CD4-positive, alpha-beta T cell treated with Interleukin-17A for 4 hours (primary cell): ENCODE measurements around the gene HAO1.

Source experiments
- DNase-seq: peaks from one replicate; pipeline ENCODE4 v3.0.0-alpha.2; 2020; ENCODE audit warnings: mixed read lengths

HAO1 gene

DNA sequence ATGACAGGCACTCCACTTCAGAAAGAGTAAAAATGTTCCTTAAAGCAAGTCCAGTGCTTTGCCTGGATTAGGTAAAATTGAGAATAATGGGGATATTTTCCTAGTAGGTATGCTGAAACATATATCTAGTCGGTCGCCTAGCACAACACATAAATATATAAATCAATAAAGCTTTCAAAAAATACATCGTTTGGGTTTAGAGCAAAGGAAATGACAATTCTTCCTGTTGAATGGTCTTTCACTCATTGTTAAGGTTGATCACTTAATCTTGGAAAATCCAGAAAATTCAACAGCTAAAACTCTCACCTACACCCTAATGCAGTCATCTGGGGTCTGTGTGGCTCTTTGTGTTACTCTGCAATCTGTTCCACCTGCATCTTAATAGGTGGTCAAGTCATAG, 13.9 kb downstream of the HAO1 start:
- no peak for DNase-seq

DNA sequence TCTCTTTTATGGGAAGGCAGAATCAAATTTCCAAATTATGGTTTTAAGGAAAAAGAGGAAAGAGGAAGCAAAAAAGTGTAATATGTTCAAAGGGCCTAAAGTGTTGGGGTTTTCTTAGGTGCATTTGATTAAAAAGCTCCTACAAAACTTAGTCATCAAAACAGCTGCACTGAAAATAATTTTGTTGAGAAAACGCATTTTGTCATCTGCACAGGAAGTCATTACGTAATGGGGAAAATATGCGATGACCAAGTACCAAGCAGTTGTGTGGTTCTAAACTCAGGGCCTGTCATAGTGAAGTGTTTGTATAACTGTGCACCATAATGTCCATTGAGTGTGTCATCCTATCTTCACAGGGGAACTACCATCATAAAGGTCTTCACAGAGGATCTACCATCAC, 15.6 kb downstream of the HAO1 start:
- no peak for DNase-seq

DNA sequence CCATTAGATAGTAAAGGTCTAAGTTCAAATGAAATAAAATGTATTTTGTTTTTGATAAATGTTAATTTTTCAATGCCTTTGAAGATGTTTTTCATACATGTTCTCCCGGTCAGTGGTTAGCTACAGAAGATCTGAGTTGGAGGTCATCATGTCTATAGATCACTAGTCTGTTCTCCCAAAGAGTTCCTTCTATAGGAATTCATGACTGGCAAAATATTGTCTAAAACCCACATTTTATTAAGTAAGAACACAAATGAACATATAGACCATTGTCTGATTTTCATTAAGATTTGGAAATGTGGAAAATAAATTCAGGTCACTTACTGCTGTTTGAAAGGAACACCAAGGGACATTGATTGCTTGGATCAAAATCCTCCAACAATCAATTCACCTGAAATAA, 23.6 kb downstream of the HAO1 start:
- no peak for DNase-seq

DNA sequence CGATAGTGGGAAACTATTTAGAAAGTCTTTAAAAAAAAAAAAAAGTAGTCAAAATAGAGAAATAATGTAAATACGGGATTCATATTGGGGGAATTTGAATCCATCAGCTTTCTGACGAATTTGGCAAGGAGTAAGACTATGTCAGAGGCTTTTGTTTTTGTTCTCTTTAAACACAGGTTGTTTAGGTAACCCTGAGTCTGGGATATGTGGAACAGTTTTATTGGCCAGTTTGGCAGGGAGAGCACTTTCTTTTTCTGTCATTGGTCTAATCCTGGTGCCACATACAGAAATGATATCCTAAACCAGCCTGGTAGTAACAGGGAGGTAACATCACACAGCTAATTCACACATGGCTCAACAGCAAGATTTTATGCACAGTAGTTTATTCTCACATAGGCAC, 27.7 kb downstream of the HAO1 start:
- no peak for DNase-seq

DNA sequence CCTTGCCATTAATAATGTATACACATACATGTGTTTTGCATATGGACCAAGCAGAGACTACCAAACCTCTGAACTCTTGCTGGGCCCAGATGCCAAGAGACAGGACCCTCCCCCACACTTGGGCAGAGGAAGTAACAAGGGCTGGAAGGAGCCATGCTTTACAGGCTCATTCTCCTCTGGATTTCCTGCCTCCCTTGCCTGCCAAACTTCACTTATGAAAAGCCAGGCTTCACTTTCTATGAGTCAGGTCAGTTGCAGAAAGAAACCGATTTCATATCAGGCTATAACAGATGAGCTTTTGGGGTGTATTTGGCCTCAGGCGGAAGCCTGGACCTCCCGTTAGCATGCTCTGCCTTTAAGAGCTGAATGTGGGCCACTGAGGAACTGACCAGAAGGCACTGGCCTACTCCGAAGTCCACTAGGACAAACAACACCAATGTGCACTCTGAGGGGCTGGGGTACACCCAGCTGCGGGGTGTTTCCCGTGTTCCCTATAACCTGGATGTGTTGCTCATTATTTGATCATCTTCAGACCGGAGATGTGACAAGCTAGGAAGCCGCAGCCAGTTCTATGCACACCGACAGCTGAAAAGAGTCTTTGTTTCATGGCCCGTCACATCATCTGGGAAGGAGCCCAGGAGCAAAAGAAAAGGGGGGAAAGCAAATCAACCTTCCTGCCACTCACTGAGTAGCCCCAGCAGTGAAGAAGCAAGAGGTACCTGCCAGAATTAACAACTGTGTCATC, 28.5 kb downstream of the HAO1 start:
- no peak for DNase-seq

DNA sequence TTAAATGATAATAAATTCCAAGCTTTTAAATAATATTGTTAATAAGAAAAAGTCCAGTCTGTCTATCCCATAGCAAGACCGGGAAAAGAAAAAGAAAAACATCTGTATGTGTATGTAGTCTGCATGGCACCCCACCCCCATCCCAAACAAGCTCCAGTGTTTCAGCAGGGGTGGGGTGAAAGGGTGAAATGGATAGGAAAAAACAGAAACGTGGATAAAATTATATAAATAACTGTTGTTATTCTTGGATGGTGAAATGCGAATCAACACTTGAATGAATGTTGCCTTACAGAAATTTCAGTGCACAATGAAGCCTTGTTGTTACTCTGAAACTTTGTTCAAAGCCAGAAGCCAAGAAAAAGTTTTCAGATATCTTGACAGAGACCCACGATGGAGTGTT, 31.4 kb downstream of the HAO1 start:
- no peak for DNase-seq

DNA sequence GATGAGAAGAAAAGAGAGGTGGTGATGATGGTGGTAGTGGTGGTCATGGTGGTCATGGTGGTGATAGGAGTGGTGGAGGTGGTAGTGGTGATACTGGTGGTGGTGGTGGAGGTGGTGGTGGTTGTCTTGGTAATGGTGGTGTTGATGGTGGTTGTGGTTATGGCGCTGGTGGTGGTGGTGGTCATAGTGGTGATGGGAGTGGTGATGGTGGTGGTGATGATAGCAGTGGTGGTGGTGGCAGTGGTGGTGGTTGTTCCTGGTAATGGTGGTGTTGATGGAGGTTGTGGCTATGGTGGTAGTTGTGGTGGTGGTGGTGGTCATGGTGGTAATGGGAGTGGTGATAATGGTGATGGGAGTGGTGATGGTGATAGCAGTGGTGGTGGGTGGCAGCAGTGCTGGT, 36.8 kb downstream of the HAO1 start:
- no peak for DNase-seq

DNA sequence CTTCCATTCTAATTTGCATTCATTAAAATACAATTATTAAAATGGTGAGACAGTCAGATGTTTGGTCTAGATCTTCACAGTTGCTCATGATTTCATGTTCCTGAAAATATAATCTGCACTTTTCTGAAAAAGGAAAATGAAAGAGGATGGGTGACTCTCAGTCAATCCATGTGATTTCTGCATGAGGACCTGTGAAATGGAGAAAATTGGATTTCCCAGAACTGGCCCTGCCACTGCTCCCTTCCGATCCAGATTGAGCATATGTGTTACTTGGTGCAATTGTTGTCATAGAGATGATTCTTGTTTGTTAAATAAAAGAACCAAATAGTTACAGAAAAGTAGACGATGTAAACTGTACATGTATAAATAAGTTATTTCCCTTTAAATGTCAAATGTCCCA, 37.4 kb downstream of the HAO1 start:
- DNase-seq: no peak

DNA sequence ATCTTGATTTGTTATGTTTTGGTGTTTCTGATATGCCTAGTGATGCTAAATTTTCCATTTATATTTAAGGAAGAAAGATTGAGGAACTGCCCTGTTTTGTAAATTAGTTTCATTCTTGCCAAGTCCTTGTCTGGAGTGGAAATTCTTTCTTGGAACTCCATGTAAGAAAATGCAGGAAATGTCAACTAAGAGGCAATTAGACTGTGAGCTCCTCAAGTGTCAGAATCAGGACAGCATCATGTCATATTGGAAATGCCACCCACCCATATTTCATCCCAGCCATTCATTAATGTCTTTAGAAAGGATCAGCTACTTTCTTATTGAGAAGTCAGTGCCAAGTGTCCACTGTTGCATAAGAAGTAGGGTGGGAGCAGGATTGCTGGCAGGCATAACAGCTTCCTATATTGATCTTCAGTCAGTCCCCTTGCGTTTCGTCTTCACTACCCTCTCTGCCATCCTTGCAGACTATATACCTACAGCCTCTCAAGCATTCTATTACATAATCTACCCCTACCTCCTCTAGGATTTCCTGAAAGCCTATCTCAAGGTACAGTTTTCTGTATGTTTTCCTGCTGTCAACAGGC, 42.4 kb downstream of the HAO1 start:
- no peak for DNase-seq

DNA sequence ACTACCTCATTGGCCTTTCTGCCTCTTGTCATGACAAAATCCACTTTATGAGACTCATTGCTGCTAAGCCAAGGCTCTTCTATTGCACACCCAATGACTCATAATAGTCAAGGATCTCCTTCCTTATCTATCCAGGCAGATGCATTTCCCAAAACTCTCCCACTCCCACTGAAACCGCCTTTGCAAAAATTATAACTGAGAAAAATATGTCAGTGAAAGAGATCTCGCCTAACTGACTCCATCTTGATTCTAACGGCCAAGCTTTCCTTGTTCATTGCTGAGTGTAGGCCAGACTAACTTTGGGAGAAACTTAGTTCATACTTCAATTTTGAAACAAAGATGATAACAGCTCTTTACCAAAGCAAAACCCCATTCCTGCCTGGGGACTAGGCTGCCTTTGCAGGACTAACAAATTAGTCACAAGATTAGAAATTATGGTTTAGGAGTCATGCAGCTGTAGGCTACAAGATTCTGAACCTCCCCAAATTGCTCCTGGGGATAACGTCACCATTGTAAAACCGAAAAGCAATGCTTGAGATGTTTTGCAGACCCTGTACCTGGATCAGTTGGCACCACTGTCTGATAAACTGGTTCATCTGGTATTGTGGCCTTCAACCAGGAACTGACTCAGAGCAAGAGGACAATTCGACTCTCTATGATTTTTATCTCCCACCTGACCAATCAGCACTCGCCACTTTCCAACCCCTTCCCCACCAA, 47.1 kb downstream of the HAO1 start:
- DNase-seq: no peak

DNA sequence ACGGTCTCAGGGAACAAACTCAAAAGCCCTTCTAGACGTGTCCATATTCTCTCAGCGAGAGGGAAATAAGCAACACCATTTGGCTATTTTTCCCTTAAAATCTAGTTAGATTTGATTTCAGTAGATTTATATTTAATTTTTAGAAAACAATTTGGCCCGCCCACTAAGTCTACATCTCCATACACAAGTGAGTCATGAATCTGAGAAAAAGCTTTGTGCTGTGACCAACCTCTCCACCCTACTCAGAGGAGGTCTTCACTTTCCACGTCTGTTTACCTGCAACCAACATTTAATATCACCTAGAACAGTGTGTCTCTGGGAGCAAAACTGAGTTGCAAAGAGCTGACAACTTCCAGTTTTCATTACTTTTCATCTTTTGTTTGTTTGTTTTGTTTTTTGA, 48.6 kb downstream of the HAO1 start:
- no peak for DNase-seq

DNA sequence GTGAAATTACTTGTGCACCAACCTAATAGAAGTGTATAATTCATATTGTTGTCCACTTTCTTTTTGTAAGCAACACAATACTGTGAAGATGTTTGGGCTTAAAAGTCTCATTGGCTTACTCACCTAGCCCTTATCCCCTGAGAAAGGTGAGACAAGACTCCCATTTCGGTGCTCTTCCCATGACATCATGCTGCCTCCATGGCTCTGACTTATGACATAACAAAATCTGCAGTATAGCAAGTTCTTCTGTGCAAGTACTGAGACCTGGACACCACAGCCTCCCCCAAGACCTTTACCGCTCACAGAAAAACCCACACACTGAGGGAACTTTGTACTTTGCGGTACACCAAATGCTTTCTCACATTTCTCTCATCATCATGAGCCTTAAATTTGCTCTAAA, 50.5 kb downstream of the HAO1 start:
- DNase-seq: no peak

DNA sequence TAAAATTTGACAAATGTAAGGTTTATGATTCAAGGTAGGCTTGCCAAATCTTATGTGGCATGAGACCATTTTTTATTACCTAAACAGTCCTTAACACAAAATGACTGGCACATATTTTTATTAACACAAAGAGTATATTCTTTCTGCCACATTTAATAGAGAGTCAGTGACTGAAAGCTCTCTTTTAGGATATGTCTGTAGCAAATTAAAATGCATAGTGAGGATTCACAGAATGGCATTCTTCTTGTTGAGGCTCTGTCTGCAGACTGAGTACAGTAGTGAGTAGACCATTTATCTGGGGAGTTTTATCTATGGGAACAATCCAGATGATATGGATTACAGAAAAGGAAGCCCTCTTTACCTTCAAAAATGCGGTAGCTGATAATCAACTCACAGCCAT, 56.5 kb downstream of the HAO1 start:
- no peak for DNase-seq

DNA sequence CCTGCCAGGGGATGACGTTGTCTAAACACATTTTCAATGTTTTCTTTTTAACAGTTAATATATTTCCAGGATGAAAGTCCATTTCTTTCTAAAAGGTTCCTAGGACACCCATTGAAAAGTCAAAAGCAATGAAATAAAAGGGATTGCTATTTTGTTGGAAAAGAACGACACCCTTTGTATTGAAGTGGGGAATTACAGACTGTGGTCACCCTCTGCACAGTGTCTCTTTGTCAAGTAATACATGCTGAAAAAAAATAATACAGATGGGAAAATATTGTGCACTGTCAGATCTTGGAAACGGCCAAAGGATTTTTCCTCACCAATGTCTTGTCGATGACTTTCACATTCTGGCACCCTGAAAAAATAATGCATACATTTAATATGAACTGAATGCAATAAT, 56.9 kb downstream of the HAO1 start:
- DNase-seq: no peak

DNA sequence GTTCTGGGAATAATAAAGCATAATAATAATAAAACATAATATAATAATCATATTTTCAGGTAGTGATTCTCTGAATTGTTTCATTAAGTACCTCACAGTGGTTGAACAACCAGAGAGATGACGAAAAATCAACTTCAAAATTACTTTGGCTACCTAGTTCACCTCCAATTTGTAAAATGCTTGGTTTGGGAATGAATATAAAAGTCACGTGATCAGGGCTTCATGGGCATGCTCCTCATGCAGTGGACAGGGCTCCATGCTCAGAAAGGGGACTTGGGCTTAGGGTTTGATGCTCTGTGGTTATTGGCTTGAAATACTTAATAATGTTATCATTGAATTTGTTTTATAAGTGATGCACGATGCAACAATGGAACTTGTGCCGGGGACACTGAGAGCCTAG, 58.2 kb downstream of the HAO1 start:
- no peak for DNase-seq

DNA sequence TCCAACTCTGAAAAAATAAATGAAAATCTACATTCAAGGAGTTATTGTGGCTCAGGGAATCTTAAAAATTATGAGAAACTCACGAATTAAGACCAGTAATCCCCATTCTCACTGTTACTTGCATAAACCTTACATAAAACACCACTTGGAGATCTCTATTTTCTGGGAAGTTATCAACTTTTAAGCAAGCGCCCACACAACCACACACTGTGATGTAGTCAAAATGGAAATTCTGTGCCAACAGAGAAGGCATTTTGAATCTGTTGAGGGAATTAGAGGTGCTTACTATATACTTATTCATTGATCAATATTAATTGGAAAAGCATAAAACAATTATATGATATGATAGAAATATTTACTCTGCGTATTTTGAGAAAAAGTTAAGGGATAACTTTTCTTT, 58.7 kb downstream of the HAO1 start:
- DNase-seq: no peak

DNA sequence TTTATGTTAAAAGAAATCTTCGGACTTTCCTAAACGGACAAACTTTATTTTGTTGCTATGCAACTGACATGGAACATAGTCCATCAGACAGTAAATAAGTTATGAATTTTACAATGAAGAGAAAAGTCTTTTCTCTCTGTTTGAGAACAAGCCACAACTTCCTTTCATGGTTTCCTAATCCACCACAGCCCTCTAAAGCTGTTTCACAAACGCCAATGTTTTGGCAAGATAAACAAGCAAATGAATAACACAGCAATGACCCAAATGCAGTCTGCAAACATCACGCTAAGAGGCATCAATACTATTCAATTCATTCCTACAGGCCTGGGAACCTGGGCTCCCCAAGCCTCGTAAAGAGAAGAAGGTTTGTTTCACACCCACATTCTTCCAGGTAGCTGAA, 60.4 kb downstream of the HAO1 start:
- no peak for DNase-seq

DNA sequence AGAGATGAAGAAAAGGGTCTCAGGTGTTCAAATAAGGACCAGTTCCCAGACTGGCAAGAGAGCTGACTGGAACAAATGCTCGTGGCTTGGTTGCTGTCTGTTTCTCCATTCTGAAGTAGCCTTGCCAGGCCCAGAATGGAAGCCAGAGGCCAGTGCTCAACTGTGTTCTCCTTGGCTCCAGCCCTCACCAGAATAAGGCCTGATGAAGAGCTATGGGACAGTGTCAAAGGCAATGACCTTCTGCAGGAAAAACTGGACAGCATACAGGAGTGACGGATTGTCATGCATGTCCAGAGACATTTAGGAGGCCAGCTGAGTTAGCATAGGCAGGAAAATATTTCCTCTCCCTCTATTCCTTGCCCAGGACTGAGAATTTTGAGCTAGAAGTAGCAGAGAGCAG, 72.2 kb downstream of the HAO1 start:
- DNase-seq: no peak

DNA sequence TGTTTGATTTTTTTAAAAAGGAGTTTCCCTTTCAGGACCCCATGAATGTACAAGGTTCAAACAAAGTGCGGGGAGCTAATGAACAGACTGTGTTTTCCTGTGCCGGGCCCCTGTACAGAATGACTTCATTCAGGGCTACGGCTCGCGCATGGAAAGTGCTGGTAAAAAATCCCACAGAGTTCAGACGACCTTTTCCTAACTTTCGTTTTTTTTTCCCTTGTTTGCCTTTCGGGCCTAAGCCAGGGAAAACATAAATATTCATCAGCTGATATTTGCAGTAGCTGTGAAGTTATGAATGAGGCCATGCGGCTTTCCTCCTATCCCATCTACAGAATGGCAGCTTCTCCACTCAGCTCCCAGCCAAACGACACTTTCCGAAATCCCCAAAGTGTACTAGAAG, 74.0 kb downstream of the HAO1 start:
- no peak for DNase-seq

DNA sequence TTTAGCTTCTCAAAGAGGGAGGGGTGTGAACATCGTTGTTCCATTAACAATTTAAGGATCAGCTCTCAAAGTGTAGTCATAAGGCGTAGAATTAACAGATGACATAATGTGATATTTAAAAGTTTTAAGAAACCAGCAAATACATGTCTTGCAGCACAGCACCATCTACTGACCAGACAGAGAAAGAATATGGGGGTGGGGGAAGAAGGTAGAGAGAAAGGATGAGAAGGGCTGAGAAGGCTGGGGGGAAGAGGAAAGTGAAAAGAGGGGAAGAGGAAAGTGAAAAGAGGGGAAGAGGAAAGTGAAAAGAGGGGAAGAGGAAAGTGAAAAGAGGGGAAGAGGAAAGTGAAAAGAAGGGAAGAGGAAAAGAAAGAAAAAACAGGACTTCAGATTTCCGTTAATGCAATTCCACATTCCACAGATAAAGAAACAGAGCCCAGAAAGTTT, 80.9 kb downstream of the HAO1 start:
- no peak for DNase-seq

DNA sequence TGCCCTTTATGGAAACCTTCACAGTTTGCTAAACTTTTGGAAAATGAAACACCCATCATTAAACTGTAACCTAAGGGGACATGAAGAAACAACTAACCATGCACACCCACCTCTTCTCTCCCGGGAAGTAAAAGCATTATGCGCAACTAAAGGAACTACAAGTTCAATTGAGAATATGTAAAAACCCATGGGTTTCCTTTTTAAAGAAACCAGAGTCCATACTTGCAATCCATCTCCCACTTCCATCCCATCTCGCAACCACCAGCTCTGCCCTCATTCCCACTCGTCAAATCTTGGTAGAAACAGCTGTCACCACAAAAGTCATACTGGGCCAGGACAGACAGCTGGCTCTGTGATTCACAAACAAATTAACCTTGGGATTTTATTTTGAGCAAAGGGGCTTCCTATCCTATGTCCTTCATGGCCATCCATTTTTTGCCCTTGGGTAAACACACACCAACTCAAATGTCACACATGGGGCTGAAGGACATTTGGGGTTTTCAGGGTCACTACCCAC, 81.5 kb downstream of the HAO1 start:
- DNase-seq: no peak

DNA sequence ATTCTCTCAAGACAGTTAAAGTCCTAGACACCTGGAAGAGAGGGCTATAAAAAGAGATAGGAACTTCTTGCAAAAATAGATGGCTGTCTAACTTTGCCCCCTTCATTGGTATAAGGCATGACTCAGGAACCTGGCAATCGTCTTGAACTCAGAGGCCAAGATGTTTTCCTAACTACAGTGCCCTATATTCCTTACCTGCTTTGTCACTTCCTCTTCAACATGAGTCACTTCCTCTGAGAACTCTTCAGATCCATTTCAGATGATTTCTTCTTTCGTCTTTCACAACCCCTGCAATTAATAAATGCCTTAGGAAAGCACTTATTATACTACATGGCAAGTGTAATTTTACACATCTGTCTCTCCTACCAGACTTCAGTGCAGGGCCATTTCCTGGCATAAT, 83.5 kb downstream of the HAO1 start:
- no peak for DNase-seq

DNA sequence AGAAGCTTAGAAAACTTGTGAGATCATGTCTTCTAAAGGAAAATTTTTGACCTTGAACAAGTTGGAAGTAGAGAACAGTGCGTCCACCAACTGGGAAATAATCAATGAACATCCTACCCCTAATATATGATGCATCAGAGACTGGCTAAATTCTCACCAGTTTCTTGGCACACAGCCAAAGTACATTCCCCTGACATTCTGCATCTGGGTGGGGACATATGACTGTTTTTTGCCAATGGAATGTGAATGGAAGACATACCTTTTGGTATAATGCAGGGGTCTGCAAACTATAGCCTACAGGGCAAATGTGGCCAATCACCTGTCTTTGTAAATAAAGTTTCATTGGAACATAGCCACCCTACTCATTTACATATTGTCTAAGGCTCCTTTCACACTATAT, 84.7 kb downstream of the HAO1 start:
- no peak for DNase-seq

DNA sequence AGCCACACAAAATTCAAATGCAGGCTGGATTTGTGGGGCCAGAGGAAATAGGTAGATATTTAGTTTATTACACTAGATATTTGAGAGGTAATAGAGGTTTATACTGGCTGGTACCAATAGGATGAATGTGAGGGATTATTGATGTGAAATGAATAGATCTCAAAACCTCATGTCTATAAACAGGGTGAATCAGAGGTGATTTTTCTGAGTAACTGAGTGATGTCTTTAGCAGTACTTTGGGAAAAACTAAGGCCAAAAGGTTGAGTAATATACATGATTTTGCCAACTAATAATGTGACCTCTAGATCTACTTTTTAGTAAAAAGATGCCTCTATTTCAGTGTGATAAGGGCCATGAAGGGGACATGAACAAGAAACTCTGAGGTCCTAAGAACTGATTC, 86.8 kb downstream of the HAO1 start:
- no peak for DNase-seq
